HG03460 (cell line): ENCODE results near the gene CDK6.

Experiments used
- ATAC-seq: cut with Tn5 transposase; IDR thresholded peaks from one replicate; pipeline ENCODE4 v1.9.1; 2021; ENCODE audit not compliant: unreplicated experiment

CDK6 gene

GRCh38 chr7:92847305-92847704 is 10.9 kb upstream of the CDK6 start:
- ATAC-seq = no peak

- no peak for ATAC-seq
Observed at GRCh38 chr7:92845736-92846135, 9.4 kb upstream of the CDK6 start.

- no peak for ATAC-seq
Observed at GRCh38 chr7:92843781-92844180, 7.4 kb upstream of the CDK6 start.

GRCh38 chr7:92843034-92843760 is 6.8 kb upstream of the CDK6 start:
- ATAC-seq = no peak

GRCh38 chr7:92841192-92841591 is 4.8 kb upstream of the CDK6 start:
- no peak for ATAC-seq

- no peak for ATAC-seq
Observed at GRCh38 chr7:92840316-92840715, 3.9 kb upstream of the CDK6 start.

GRCh38 chr7:92839901-92840300 is 3.5 kb upstream of the CDK6 start:
- ATAC-seq = no peak

- no peak for ATAC-seq
Observed at GRCh38 chr7:92838934-92839333, 2.6 kb upstream of the CDK6 start.

- ATAC-seq = no peak
Observed at GRCh38 chr7:92837000-92837749, 802 bp upstream of the CDK6 start.

GRCh38 chr7:92835851-92836488 is 403 bp downstream of the CDK6 start:
- ATAC-seq = no peak

GRCh38 chr7:92835261-92835850 is 1.0 kb downstream of the CDK6 start:
- ATAC-seq = no peak

GRCh38 chr7:92834507-92835260 is 1.7 kb downstream of the CDK6 start:
- ATAC-seq = no peak

GRCh38 chr7:92833766-92834506 is 2.4 kb downstream of the CDK6 start:
- peak; percentile 47 for ATAC-seq

GRCh38 chr7:92833024-92833765 is 3.2 kb downstream of the CDK6 start:
- ATAC-seq = peak; percentile 49

- ATAC-seq = no peak
Observed at GRCh38 chr7:92832534-92833023, 3.8 kb downstream of the CDK6 start.

GRCh38 chr7:92831716-92832533 is 4.4 kb downstream of the CDK6 start:
- no peak for ATAC-seq

GRCh38 chr7:92830532-92831110 is 5.8 kb downstream of the CDK6 start:
- no peak for ATAC-seq

- ATAC-seq = no peak
Observed at GRCh38 chr7:92830027-92830426, 6.3 kb downstream of the CDK6 start.
